Neural cell (in vitro differentiated cells): ENCODE data around the gene KCNJ12. TPM values are rescaled to one million over a fixed set of nuclear protein-coding genes. Genes with fewer than 3 reads are reported as not detected.
"Not testable (repeated sequence)": the region's sequence is repeated elsewhere in the genome, so short reads cannot be mapped to it uniquely, and the experiment has no call there.

Source experiments
- H2AFZ ChIP-seq: fragments of 200-600, 300-800 bp; sonication (generic), shearing (Covaris generic); 2 replicates; pipeline ENCODE4 v1.6.0; 2014; ENCODE audit warnings: low read depth, mild to moderate bottlenecking, antibody characterized with exemption, low read length, moderate library complexity
- H3F3A ChIP-seq: fragments of 200-600 bp; shearing (Covaris generic); 2 replicates; pipeline ENCODE4 v1.6.1; 2016; ENCODE audit warnings: mild to moderate bottlenecking, moderate library complexity, mixed read lengths, antibody characterized with exemption, low read length; ENCODE audit not compliant: insufficient read depth, poor library complexity, severe bottlenecking
- H3K27ac ChIP-seq: fragments of 200-600, 300-800 bp; sonication (generic), shearing (Covaris generic); 2 replicates; pipeline ENCODE4 v1.5.1; 2014; ENCODE audit warnings: mild to moderate bottlenecking, low read length, moderate library complexity
- H3K27me3 ChIP-seq: fragments of 300-800, 200-600 bp; sonication (generic), shearing (Covaris generic); 2 replicates; pipeline ENCODE4 v1.6.0; 2014; ENCODE audit warnings: mild to moderate bottlenecking, low read depth, low read length, moderate library complexity; ENCODE audit not compliant: insufficient read depth
- H3K36me3 ChIP-seq: fragments of 300-800, 200-600 bp; sonication (generic), shearing (Covaris generic); 2 replicates; pipeline ENCODE4 v1.5.1; 2014; ENCODE audit warnings: mild to moderate bottlenecking, antibody characterized with exemption, low read length, moderate library complexity; ENCODE audit not compliant: insufficient read depth
- H3K4me2 ChIP-seq: fragments of 300-800, 200-600 bp; sonication (generic), shearing (Covaris generic); 2 replicates; pipeline ENCODE4 v1.6.0; 2014; ENCODE audit warnings: mild to moderate bottlenecking, low read length
- H3K4me3 ChIP-seq: fragments of 300-800, 200-600 bp; sonication (generic), shearing (Covaris generic); 2 replicates; pipeline ENCODE4 v1.5.1; 2014; ENCODE audit warnings: mild to moderate bottlenecking, low read length, moderate library complexity
- H3K79me2 ChIP-seq: fragments of 200-600 bp; shearing (Covaris generic); replicated peaks from 2 replicates; pipeline ENCODE4 v1.6.0; 2014; ENCODE audit warnings: mild to moderate bottlenecking, low read length, moderate library complexity; ENCODE audit not compliant: insufficient read depth
- H3K9ac ChIP-seq: fragments of 300-800, 200-600 bp; sonication (generic), shearing (Covaris generic); 2 replicates; pipeline ENCODE4 v1.6.1; 2016; ENCODE audit warnings: mild to moderate bottlenecking, low read length, mixed read lengths
- H3K9me2 ChIP-seq: fragments of 200-600 bp; shearing (Covaris generic); 2 replicates; pipeline ENCODE4 v1.6.1; 2016; ENCODE audit warnings: mild to moderate bottlenecking, low read length, mixed read lengths; ENCODE audit not compliant: insufficient read depth
- H3K9me3 ChIP-seq: fragments of 200-600, 300-800 bp; sonication (generic), shearing (Covaris generic); 2 replicates; pipeline ENCODE4 v1.6.1; 2016; ENCODE audit warnings: mild to moderate bottlenecking, mixed run types, low read length, moderate library complexity, mixed read lengths
- H4K20me1 ChIP-seq: fragments of 200-600 bp; shearing (Covaris generic); 2 replicates; pipeline ENCODE4 v1.6.1; 2016; ENCODE audit warnings: mild to moderate bottlenecking, mixed run types; ENCODE audit not compliant: insufficient read depth
- RAD21 ChIP-seq: fragments of 450-650 bp; conservative IDR thresholded peaks from 2 replicates; pipeline ENCODE4 v1.6.1; 2014; ENCODE audit warnings: antibody characterized with exemption, mild to moderate bottlenecking, moderate library complexity
- polyA plus RNA-seq: library from polyadenylated mRNA; depleted of rRNA; stranded (reverse); fragments of >200 nt; gene quantifications from 2 replicates; pipeline ENCODE4 v1.2.3, GENCODE V29; 2014

KCNJ12 gene
- polyA plus RNA-seq, 1 donor from 2014 or later = 1.3 TPM

GRCh38 chr17:21400187-21400569 is 24.0 kb downstream of the KCNJ12 start:
- not testable (repeated sequence) for H2AFZ ChIP-seq, H3K27ac ChIP-seq, H3K4me2 ChIP-seq, H3K79me2 ChIP-seq, H4K20me1 ChIP-seq, H3F3A ChIP-seq, H3K9me2 ChIP-seq, H3K9ac ChIP-seq, H3K36me3 ChIP-seq, H3K9me3 ChIP-seq, H3K4me3 ChIP-seq, H3K27me3 ChIP-seq

GRCh38 chr17:21400816-21401593 is 24.8 kb downstream of the KCNJ12 start:
- no peak overlapping the region for H2AFZ ChIP-seq
- H3K4me3 ChIP-seq = no peak overlapping the region
- H3K27ac ChIP-seq = no peak overlapping the region
- H3K79me2 ChIP-seq = no peaks in the 10 kb centered on the region
- TF ChIP-seq RAD21 = no peak
- H4K20me1 ChIP-seq = no peaks in the 10 kb centered on the region
- H3K4me2 ChIP-seq = no peak overlapping the region
- no peaks in the 10 kb centered on the region for H3K9me2 ChIP-seq
- H3F3A ChIP-seq = no peaks in the 10 kb centered on the region
- no peak overlapping the region for H3K9ac ChIP-seq
- no peaks in the 10 kb centered on the region for H3K27me3 ChIP-seq
- H3K9me3 ChIP-seq = no peaks in the 10 kb centered on the region
- H3K36me3 ChIP-seq = no peaks in the 10 kb centered on the region

GRCh38 chr17:21402166-21402571 is 26.0 kb downstream of the KCNJ12 start:
- not testable (repeated sequence) for H3F3A ChIP-seq, H3K4me2 ChIP-seq, H3K27ac ChIP-seq

GRCh38 chr17:21402926-21403325 is 26.8 kb downstream of the KCNJ12 start:
- not testable (repeated sequence) for H3K36me3 ChIP-seq, H3K27me3 ChIP-seq, H3K9me3 ChIP-seq, H3K79me2 ChIP-seq, H3K27ac ChIP-seq, H3K9ac ChIP-seq, H4K20me1 ChIP-seq, H3K4me3 ChIP-seq, H3F3A ChIP-seq, H3K9me2 ChIP-seq, H3K4me2 ChIP-seq, H2AFZ ChIP-seq

More at GRCh38 chr17:21402166-21402571, 26.0 kb downstream of the KCNJ12 start:
- not testable (repeated sequence) for H3K9ac ChIP-seq, H3K27me3 ChIP-seq, H2AFZ ChIP-seq, H4K20me1 ChIP-seq, H3K79me2 ChIP-seq, H3K4me3 ChIP-seq, H3K9me2 ChIP-seq, H3K9me3 ChIP-seq, H3K36me3 ChIP-seq

GRCh38 chr17:21404106-21404505 is 27.9 kb downstream of the KCNJ12 start:
- not testable (repeated sequence) for H2AFZ ChIP-seq, H3K9ac ChIP-seq, H3K36me3 ChIP-seq, H3K27ac ChIP-seq, H3K9me2 ChIP-seq, H3K4me3 ChIP-seq, H3K4me2 ChIP-seq, H3K27me3 ChIP-seq, H3K79me2 ChIP-seq, H3F3A ChIP-seq, H4K20me1 ChIP-seq, H3K9me3 ChIP-seq

GRCh38 chr17:21404539-21404938 is 28.4 kb downstream of the KCNJ12 start:
- not testable (repeated sequence) for H3K4me3 ChIP-seq, H3K4me2 ChIP-seq, H3K9me3 ChIP-seq, H3F3A ChIP-seq, H4K20me1 ChIP-seq, H3K36me3 ChIP-seq, H3K27me3 ChIP-seq, H2AFZ ChIP-seq, H3K79me2 ChIP-seq, H3K27ac ChIP-seq, H3K9me2 ChIP-seq, H3K9ac ChIP-seq

GRCh38 chr17:21404956-21405731 is 29.0 kb downstream of the KCNJ12 start:
- not testable (repeated sequence) for H3K36me3 ChIP-seq, H3K27ac ChIP-seq, H3K9me3 ChIP-seq, H3K27me3 ChIP-seq, H3F3A ChIP-seq, H3K79me2 ChIP-seq, H3K4me2 ChIP-seq, H3K9ac ChIP-seq, H3K9me2 ChIP-seq, H3K4me3 ChIP-seq, H2AFZ ChIP-seq, H4K20me1 ChIP-seq
